ENCODE measurements around the gene CACNB2.

GRCh38 chr10:18203471-18203870 lies 63.2 kb downstream of the CACNB2 start:
- TF ChIP-seq MAX (IDR thresholded peaks at IDR 0.05) (no peak), KLF9 (CRISPR knock-in tag; IDR thresholded peaks at IDR 0.05; ENCODE audit: low read depth) (no peak), ZFP41 (CRISPR knock-in tag; IDR thresholded peaks at IDR 0.05; ENCODE audit: borderline replicate concordance) (no peak), ZFX (CRISPR knock-in tag; IDR thresholded peaks at IDR 0.05; ENCODE audit: low read depth) (no peak), HNRNPH1 (optimal IDR thresholded peaks at IDR 0.05; ENCODE audit: low read depth, low read length) (no peak), FOSL1 (CRISPR knock-in tag; IDR thresholded peaks at IDR 0.05; ENCODE audit: borderline replicate concordance) (no peak), KDM5B (CRISPR knock-in tag; IDR thresholded peaks at IDR 0.05; ENCODE audit: borderline replicate concordance) (no peak), CTCF (CRISPR knock-in tag; IDR thresholded peaks at IDR 0.05) (no peak), ZBTB49 (CRISPR knock-in tag; IDR thresholded peaks at IDR 0.05; ENCODE audit: borderline replicate concordance) (no peak)
